NCI-H2107 (cell line): ENCODE results near the gene AP1G2.

Experiments used
- DNase-seq: peaks from one replicate; lab custom pipeline; 2025; lab: John Stamatoyannopoulos, UW

The AP1G2 gene

GRCh38 chr14:23558346-23559009, 9.1 kb downstream of the AP1G2 start:
- no peak for DNase-seq

DNA sequence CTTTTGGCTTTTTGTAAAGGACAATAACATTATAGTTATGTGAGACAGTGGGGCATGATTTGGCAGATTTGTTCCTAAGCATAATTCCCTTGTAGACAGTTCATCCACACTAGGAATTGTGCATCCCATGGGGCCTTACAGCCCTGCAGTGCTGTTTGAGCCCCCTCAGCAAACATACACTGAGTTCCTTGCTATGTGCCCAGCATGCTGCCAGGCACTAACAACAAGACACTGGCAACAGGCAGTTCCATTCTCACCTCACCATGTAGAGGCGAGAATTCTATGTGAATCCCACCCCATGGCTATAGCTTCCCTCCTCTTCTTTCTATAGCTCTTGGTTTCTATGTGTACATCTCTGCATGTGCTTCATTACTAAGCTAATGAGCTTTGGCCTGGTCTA, 9.6 kb downstream of the AP1G2 start:
- DNase-seq = no peak

DNA sequence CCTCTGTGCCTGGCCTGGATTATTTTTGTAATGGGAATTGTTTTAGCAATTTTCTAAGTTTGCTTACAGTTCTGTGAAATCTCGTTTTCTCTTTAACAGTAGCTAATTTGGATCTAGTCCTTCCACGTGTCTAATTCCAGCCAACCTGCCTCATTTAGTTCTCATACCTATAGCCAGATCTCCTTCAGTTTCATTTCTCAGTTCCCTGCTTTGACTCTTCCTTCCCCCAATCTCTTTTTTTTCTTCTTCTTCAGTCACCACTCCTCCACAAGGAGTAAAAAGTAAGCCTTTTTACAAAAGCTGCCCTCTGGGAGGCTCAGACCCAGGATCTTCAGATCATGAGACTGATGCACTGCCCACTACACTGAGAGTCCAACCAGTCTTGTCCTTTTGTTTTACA, 10.1 kb downstream of the AP1G2 start:
- DNase-seq = no peak

DNA sequence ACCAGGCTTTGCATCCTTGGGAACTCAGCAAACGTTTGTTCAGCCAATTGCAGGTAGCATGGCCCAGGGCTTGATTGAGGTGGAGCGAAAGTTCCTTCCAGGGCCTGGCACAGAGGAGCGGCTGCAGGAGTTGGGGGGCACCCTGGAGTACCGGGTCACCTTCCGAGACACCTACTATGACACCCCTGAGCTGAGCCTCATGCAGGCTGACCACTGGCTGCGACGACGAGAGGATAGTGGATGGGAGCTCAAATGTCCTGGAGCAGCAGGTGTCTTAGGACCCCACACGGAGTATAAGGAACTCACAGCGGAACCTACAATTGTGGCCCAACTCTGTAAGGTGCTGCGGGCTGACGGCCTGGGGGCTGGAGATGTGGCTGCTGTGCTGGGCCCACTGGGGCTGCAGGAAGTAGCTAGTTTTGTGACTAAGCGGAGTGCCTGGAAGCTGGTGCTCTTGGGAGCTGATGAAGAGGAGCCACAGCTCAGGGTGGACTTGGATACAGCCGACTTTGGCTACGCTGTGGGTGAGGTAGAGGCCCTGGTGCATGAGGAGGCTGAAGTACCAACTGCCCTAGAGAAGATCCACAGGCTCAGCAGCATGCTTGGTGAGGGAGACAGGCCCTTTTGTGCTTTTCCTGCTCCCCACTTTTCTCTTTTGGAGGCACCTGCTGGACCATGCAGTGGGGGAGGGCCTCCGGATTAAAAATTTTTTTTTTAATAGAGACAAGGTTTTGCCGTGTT, 10.7 kb downstream of the AP1G2 start:
- DNase-seq = no peak

GRCh38 chr14:23555882-23556699, 11.5 kb downstream of the AP1G2 start, which contains the start of gene THTPA:
Gene THTPA, plus strand, starts transcription at chr14:23556271. Its CDS starts 487 bp downstream, at chr14:23556758.
- DNase-seq = peak; percentile 95

- no peak for DNase-seq
Measured at GRCh38 chr14:23555533-23555881, 12.1 kb downstream of the AP1G2 start.

- peak; percentile 90 for DNase-seq
Measured at GRCh38 chr14:23551266-23552028, 16.1 kb downstream of the AP1G2 start, which contains the start of gene ZFHX2. Gene ZFHX2, minus strand, starts transcription at chr14:23551765. Its CDS starts 16,440 bp downstream, at chr14:23535325.

GRCh38 chr14:23550812-23551265, 16.8 kb downstream of the AP1G2 start:
- DNase-seq = no peak

DNA sequence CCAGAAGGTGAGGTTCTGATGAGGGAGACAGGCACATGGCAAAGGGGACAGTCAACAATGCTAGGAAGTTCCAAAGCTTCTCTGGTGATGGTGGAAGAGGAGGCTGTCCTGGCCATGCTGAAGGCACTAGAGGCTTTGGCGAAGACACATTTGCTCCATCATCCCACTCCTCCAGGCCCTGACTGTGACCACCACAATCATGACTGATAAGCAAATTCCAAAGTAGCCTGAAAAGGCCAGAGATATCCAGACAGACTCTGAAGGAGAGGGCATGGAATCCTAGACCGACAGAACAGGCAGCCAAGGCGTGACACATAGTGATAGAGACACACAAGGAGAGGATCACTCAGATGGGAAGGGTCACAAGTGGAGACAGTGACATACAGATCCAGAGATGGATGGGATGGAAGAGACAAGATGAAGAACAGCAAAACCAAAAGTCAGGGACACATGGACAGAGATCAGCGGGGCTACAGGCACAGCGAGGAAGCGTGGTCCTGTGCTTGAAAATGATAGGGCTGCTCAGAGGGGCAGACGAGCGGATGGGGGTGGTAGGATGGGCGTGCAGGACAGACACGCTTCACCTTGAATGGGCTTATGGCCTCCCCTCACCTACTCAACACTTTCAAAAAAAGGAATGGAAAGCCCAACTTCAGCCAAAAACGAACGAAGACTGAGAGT, 17.3 kb downstream of the AP1G2 start:
- DNase-seq = no peak

DNA sequence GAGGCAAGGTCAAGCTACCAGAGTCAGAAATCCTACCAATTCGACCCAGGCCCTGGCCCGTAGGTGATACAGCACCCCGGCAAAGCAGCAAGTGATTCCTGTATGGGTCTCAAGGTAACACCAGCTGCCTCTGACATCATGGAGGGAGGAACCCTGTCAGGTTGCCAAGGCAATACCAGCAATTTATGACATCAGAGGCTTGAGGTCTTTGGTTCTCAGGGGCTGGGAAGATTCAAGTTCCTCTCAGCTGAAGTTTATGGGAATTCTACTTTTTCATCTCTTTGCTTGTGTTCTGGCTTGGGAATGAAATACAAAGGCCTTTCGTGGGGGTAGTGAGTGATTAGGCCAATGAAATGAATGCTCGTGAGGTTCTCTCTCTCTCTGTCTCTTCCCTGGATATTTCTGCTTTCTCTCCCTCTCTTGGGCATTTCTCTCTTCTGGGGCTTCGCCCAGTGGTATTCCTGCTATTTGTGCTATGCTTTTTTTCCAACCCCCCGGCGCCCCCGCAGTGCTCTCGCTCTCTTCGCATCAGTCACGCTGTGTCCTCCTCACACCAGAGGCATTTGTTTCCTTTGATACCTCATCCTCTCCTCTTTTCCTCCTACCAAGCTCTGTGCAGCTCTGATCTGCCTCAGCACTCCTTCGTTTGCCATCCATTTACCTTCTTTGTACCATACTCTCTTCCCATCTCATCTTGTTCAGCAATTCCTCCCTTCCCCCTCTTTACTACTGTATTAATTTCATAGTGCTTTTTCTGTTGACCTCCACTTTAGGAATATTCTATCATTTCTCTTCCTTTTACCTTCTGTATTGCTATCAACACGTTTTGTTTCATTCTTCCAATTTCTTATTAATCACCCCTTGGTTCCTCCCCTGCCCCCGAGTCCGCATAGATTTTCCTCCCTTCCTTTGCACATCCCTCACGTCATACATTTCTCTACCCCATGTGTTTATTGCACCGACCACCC, 19.0 kb downstream of the AP1G2 start:
- DNase-seq = no peak

- no peak for DNase-seq
Measured at GRCh38 chr14:23547924-23548323, 19.7 kb downstream of the AP1G2 start.

DNA sequence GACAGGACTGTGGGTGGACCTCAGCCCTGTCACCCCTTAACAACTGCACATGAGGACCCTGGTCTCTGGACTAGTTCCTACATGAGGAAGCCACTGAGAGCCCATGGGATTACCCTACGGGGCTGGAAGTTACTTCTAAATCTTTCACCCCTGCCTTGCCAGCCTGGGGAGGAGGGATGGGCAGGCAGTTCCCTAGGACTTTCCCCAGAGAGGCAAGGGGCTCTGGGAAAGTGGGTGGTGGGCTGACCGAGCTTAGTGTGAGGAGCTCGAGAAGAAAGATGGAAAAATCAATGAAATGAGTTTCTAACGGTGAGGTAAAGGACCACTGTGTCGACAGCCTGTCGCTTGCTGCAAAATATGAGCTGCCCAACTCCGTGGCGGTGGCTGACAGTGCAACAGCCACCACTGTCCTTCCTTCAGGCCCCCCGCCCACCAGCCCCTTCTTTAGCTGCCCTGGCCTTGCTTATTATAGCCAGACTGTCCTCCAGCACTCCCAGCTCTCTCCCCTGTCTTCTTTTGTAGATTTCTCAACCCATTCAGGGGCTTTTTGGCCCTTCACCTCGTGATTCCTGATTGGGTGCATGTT, 21.0 kb downstream of the AP1G2 start:
- DNase-seq = no peak

- DNase-seq = no peak
Measured at GRCh38 chr14:23545740-23546365, 21.7 kb downstream of the AP1G2 start.

DNA sequence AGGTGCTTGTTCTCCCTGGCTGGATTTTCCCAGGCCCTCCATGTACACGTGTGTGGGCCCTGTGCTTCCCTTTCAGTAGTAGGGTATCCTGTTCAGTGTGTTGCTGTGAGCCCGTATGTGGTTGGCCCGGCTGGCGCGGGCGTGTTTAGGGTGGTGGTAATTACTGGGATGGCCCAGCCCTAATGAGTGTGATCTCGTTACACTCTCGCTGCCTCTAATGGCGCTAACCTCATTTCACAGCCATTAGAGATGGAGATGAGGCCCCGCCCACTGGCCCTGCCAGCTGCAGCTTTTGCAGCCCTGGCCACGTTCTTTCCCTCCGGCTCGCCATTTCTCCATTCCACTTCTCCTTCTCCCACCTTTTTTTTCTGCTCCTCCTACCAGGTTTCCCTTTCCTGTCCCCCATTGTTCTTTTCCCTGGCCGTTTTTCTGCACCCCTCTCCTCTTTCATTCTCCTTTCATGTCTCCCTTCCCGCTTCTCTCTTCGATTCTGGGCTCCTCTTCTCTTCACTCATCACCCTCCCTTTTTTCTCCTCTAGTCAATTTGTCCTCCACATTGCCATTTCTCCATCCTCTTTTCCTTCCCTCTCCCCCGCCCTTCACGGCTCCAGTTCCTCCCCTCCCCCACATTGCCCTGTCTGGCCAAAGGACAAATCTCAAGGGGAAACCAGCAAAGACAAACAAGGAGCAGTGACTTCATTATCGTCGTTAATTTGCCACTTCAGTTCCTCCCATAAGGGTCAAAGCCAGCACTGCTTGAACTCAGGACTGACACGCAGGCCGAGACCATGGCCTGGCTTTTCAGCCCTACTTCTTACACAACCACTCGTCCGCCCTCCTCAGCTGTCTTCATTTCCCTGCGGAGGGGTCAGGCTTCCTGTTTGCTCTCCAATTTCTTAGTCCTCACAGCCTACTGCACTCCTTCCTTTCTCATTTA, 22.8 kb downstream of the AP1G2 start:
- DNase-seq = peak; percentile 98

- no peak for DNase-seq
Measured at GRCh38 chr14:23543403-23543802, 24.2 kb downstream of the AP1G2 start.

- no peak for DNase-seq
Measured at GRCh38 chr14:23542261-23542660, 25.3 kb downstream of the AP1G2 start.

DNA sequence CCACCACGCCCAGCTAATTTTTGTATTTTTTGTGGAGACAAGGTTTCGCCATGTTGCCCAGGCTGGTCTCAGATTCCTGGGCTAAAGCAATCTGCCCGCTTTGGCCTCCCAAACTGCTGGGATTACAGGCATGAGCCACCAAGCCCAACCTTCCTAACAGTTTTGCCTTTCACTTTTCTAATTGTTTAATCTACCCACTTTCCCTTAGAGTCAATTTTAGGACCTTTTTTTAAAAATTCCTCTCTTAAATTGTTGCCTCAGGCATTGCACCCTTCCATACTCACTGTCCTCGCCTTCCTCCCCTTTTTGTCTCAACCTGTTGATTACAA, 27.5 kb downstream of the AP1G2 start:
- DNase-seq = no peak
